Measurements from ENCODE around the gene MRPL50. TPM values are rescaled to one million over a fixed set of nuclear protein-coding genes. Genes with fewer than 3 reads are reported as not detected.

MRPL50 gene
- total RNA-seq, 2 donors from 2014 or later: 9.5 to 10.1 TPM

- H3K9ac ChIP-seq (ENCODE audit: low read depth in 2 of 2, low read length in 2 of 2): no peak overlapping the region
- no peaks in the 10 kb centered on the region for H3K36me3 ChIP-seq
- H3K9me3 ChIP-seq: no peaks in the 10 kb centered on the region
- peak overlapping the region; percentile 46 for H3K27ac ChIP-seq
- intact Hi-C loops (cut with DNase I): no loop called here
- H3K4me3 ChIP-seq: no peak overlapping the region
- DNase-seq: no peak
- H3K27me3 ChIP-seq: no peaks in the 10 kb centered on the region
- TF ChIP-seq CTCF (IDR thresholded peaks at IDR 0.05): no peak
- no peaks in the 10 kb centered on the region for H3K4me1 ChIP-seq
Observed at GRCh38 chr9:101427957-101428655, 29.7 kb upstream of the MRPL50 start.

- intact Hi-C loops (cut with DNase I): no loop called here
- no peak overlapping the region for H3K4me3 ChIP-seq
- no peaks in the 10 kb centered on the region for H3K36me3 ChIP-seq
- no peaks in the 10 kb centered on the region for H3K27me3 ChIP-seq
- no peak for DNase-seq
- TF ChIP-seq CTCF (IDR thresholded peaks at IDR 0.05): no peak
- no peaks in the 10 kb centered on the region for H3K9me3 ChIP-seq
- peak overlapping the region; percentile 46 for H3K27ac ChIP-seq
- H3K9ac ChIP-seq (ENCODE audit: low read depth in 2 of 2, low read length in 2 of 2): no peak overlapping the region
- no peaks in the 10 kb centered on the region for H3K4me1 ChIP-seq
Observed at GRCh38 chr9:101427358-101427757, 28.9 kb upstream of the MRPL50 start.

GRCh38 chr9:101421653-101422065 is 23.2 kb upstream of the MRPL50 start:
- no peaks in the 10 kb centered on the region for H3K9me3 ChIP-seq
- no peaks in the 10 kb centered on the region for H3K4me1 ChIP-seq
- no peaks in the 10 kb centered on the region for H3K27me3 ChIP-seq
- no peak overlapping the region for H3K27ac ChIP-seq
- TF ChIP-seq CTCF (IDR thresholded peaks at IDR 0.05): no peak
- no peaks in the 10 kb centered on the region for H3K36me3 ChIP-seq
- H3K4me3 ChIP-seq: no peak overlapping the region
- H3K9ac ChIP-seq (ENCODE audit: low read depth in 2 of 2, low read length in 2 of 2): no peak overlapping the region
- intact Hi-C loops (cut with DNase I): no loop called here
- peak; percentile 61 for DNase-seq

- TF ChIP-seq CTCF (IDR thresholded peaks at IDR 0.05): no peak
- H3K36me3 ChIP-seq: no peaks in the 10 kb centered on the region
- no peak overlapping the region for H3K27ac ChIP-seq
- H3K4me1 ChIP-seq: no peaks in the 10 kb centered on the region
- no peak overlapping the region for H3K9ac ChIP-seq (ENCODE audit: low read depth in 2 of 2, low read length in 2 of 2)
- DNase-seq: no peak
- intact Hi-C loops (cut with DNase I): no loop called here
- H3K9me3 ChIP-seq: no peaks in the 10 kb centered on the region
- H3K4me3 ChIP-seq: no peak overlapping the region
- no peaks in the 10 kb centered on the region for H3K27me3 ChIP-seq
Observed at GRCh38 chr9:101419863-101420262, 21.4 kb upstream of the MRPL50 start.

GRCh38 chr9:101418518-101419430 is 20.4 kb upstream of the MRPL50 start:
- DNase-seq: no peak
- Histone ChIP-seq H3K4me3 (no peak overlapping the region), H3K27ac (no peak overlapping the region), H3K9ac (ENCODE audit: low read depth in 2 of 2, low read length in 2 of 2) (no peak overlapping the region), H3K4me1 (no peaks in the 10 kb centered on the region), H3K9me3 (no peaks in the 10 kb centered on the region), H3K27me3 (no peaks in the 10 kb centered on the region), H3K36me3 (no peaks in the 10 kb centered on the region)
- intact Hi-C loops (cut with DNase I): no loop called here
- no peak for TF ChIP-seq CTCF (IDR thresholded peaks at IDR 0.05)
